B cell (primary cell): ENCODE measurements around the gene USP9X. TPM values are rescaled to one million over a fixed set of nuclear protein-coding genes. Genes with fewer than 3 reads are reported as not detected.

ENCODE experiments used
- ATAC-seq: fragments of 200-7000 bp; cut with Tn5 transposase; one replicate; pipeline ENCODE4 v1.10.0; 2021; ENCODE audit warnings: low read depth, mild to moderate bottlenecking, moderate number of reproducible peaks, moderate library complexity
- CTCF ChIA-PET: fragments of 350-600 bp; sonication (Branson Sonifier 250); formaldehyde crosslinking; loops from one replicate; lab custom pipeline; 2021; ENCODE audit warnings: antibody characterized with exemption, inconsistent platforms; lab: Charles Lee
- POLR2A ChIA-PET: fragments of 350-600 bp; sonication (Branson Sonifier 250); formaldehyde crosslinking; loops from one replicate; lab custom pipeline; 2021; ENCODE audit warnings: antibody characterized with exemption; lab: Charles Lee
- DNase-seq: peaks from one replicate; pipeline ENCODE4 v3.0.0; 2013
- H2AFZ ChIP-seq: 2 replicates; pipeline ENCODE4 v1.6.1; 2012; ENCODE audit warnings: mild to moderate bottlenecking, low read depth, low read length; ENCODE audit not compliant: insufficient read depth, poor library complexity, severe bottlenecking
- H3K27ac ChIP-seq, 2 donors: 1 replicate in 1 of 2; 2 replicates in 1 of 2; pipeline ENCODE4 v1.5.1; 2012 to 2013; ENCODE audit warnings: low read length in 2 of 2, mild to moderate bottlenecking in 2 of 2, moderate library complexity in 1 of 2
- H3K27me3 ChIP-seq, 4 experiments: fragments of 200-600 bp in 1 of 4; sonication (generic) in 1 of 4; replicated peaks in 1 of 4; 1 replicate in 2 of 4; 2 replicates in 2 of 4; pipeline versions ENCODE4 v1.6.1 to v1.7.0; 2013 to 2016; ENCODE audit warnings: low read length in 3 of 4, mild to moderate bottlenecking in 2 of 4, mixed read lengths in 1 of 4, moderate library complexity in 1 of 4; ENCODE audit not compliant: insufficient read depth in 4 of 4, control insufficient read depth in 3 of 4; ENCODE audit errors: control extremely low read depth in 1 of 4
- H3K36me3 ChIP-seq, 2 experiments: replicated peaks in 1 of 2; 1 replicate in 1 of 2; 2 replicates in 1 of 2; pipeline versions ENCODE4 v1.6.1 to v1.7.1; 2013; ENCODE audit warnings: low read length in 1 of 2; ENCODE audit not compliant: insufficient read depth in 2 of 2, control insufficient read depth in 1 of 2; ENCODE audit errors: control extremely low read depth in 1 of 2, extremely low read depth in 1 of 2
- H3K4me1 ChIP-seq, 2 donors: fragments of 200-600 bp in 1 of 2; sonication (generic) in 1 of 2; 1 replicate in 1 of 2; 2 replicates in 1 of 2; pipeline versions ENCODE4 v1.5.1 to v1.6.1; 2013 to 2017; ENCODE audit warnings: low read length in 2 of 2; ENCODE audit not compliant: control insufficient read depth in 2 of 2, insufficient read depth in 2 of 2
- H3K4me2 ChIP-seq: replicated peaks from 2 replicates; pipeline ENCODE3; 2012; ENCODE audit warnings: mild to moderate bottlenecking, low read depth, low read length; ENCODE audit not compliant: poor library complexity, severe bottlenecking
- H3K4me3 ChIP-seq, 5 experiments: fragments of 200-600 bp in 1 of 5; sonication (generic) in 1 of 5; 1 replicate in 3 of 5; 2 replicates in 2 of 5; pipeline versions ENCODE4 v1.5.1 to v1.7.0; 2011 to 2016; ENCODE audit warnings: low read length in 4 of 5, mild to moderate bottlenecking in 4 of 5, low read depth in 2 of 5, control low read depth in 1 of 5, moderate library complexity in 1 of 5; ENCODE audit not compliant: insufficient read depth in 1 of 5; ENCODE audit errors: control extremely low read depth in 1 of 5, extremely low read depth in 1 of 5
- H3K79me2 ChIP-seq: fragments of 200-600 bp; sonication (generic); one replicate; pipeline ENCODE4 v1.6.0; 2016; ENCODE audit warnings: low read length; ENCODE audit not compliant: control insufficient read depth, insufficient read depth
- H3K9ac ChIP-seq: fragments of 200-600 bp; sonication (generic); 2 replicates; pipeline ENCODE4 v1.6.1; 2017; ENCODE audit warnings: mild to moderate bottlenecking, low read length, moderate library complexity
- H3K9me3 ChIP-seq, 3 donors: one replicate each; pipeline versions ENCODE4 v1.6.1 to v1.7.1; 2013; ENCODE audit warnings: low read length in 2 of 3; ENCODE audit not compliant: control insufficient read depth in 2 of 3, insufficient read depth in 1 of 3; ENCODE audit errors: control extremely low read depth in 1 of 3
- H4K20me1 ChIP-seq: 2 replicates; pipeline ENCODE4 v1.6.0; 2012; ENCODE audit warnings: mild to moderate bottlenecking, low read length; ENCODE audit not compliant: insufficient read depth, control insufficient read depth, poor library complexity, severe bottlenecking
- H3K27ac Mint-ChIP-seq: one replicate; pipeline ENCODE4 v1.8.0; 2021; ENCODE audit warnings: mixed read lengths
- H3K27me3 Mint-ChIP-seq: one replicate; pipeline ENCODE4 v1.8.0; 2021; ENCODE audit warnings: mixed read lengths
- H3K4me1 Mint-ChIP-seq: one replicate; pipeline ENCODE4 v1.8.0; 2021; ENCODE audit warnings: mixed read lengths
- H3K4me3 Mint-ChIP-seq: one replicate; pipeline ENCODE4 v1.8.0; 2021; ENCODE audit warnings: mixed read lengths
- H3K9me3 Mint-ChIP-seq: one replicate; pipeline ENCODE4 v1.8.0; 2022; ENCODE audit warnings: mixed read lengths; ENCODE audit not compliant: insufficient read depth
- EZH2 ChIP-seq: IDR thresholded peaks from 2 replicates; pipeline ENCODE4 v1.6.1; 2012; ENCODE audit warnings: borderline replicate concordance, low read depth, mild to moderate bottlenecking, moderate library complexity, low read length; ENCODE audit not compliant: insufficient read depth, poor library complexity, severe bottlenecking
- WGBS: methylation state at CpG from one replicate; pipeline ENCODE4 v1.1.5; 2013; ENCODE audit warnings: missing lambda C conversion rate; ENCODE audit not compliant: insufficient coverage; 5-methylcytosine and 5-hydroxymethylcytosine counted together
- intact Hi-C: fragments of 100-400 bp; cut with micrococcal nuclease; formaldehyde crosslinking; loops from one replicate; pipeline ENCODE4 v1.10.0; 2022
- polyA plus RNA-seq: library from polyadenylated mRNA; depleted of rRNA; stranded (reverse); fragments of >200 nt; gene quantifications from 2 replicates; pipeline ENCODE4 v1.2.3, GENCODE V29; 2012
- total RNA-seq, 2 donors: library from RNA; stranded (reverse); fragments of 120-200 nt in 1 of 2; gene quantifications; 1 replicate in 1 of 2; 2 replicates in 1 of 2; pipeline versions ENCODE4 v1.2.3 to v1.2.4, GENCODE V29; 2013 to 2022
- TF ChIP-seq, protein P1 (sequence below): fragments of 200-600 bp; IDR thresholded peaks from one replicate; pipeline ENCODE4 v1.8.0; 2022; ENCODE audit warnings: antibody characterized with exemption, mild to moderate bottlenecking

The USP9X gene
- total and polyA plus RNA-seq, 2 donors (not counting 1 experiment from before 2014, with no cell fraction given), result 9.6 to 87.6 TPM

DNA sequence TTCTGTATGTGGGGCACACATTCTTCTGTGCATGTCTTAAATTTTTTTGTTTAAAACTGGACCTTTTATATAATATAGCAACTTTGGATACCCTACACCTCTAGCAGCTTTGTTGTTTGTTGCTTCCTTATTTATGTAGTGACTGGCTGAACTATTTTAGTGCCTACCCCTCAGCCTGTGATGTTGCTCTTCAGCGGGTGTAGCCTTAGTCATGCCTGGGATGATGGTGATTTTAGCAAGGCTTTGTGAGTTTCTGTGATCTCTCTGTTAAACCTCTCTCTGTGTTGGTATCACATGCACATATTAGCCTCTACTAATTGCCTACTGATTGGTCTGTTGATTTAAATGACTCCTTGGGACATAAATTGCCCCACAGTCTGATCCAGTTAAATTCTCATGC is 22.8 kb downstream of the USP9X start:
- ChIA-PET CTCF (interaction anchor here (9.7 kb wide), 1 partner anchor 232 kb away, joined by 131 read pairs; no protein-coding TSS in a partner anchor), POLR2A (no interaction called here)
- H4K20me1 ChIP-seq, result peaks cover 86% of the 10 kb centered on the region

DNA sequence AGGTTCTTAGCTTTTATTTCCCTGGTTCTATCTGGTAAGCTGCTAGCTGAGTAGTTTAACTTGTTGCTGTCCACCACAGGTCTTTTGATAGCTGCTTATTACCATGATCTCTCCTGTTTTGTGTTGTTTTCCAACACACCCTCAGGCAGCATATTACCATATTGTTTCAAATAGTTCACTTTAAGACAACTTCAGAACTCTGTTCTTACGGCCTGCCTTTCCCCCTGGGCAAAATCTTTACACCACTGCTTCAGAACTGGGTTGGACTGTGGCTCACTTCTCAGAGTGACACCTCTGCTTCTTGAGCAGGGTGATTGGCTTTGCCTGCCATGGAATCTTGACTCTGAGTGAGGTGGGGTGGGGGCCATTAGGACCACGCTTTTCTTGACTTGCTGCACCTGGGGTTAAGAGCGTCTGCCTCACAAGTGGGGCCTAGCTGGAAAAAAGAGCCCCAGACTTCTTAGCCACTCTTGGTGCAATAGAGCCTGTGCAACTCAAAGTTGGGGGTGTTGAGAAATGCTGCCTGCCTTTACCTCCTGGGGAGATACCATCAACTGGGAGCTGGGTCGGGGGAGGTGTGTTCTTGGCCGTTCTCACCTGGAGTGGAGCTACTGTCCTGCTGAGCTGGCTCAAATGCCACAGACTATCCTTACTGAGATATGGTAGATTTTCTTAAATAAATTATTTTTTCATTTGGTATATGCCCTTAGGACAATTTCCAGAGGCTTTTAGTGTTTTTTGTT is 23.4 kb downstream of the USP9X start:
- peak overlapping the region in 1 of 2 donors; percentile 41 for H3K27ac ChIP-seq

More for the DNA sequence above, 22.8 kb downstream of the USP9X start:
- Histone ChIP-seq H3K4me1 (peaks cover 18 to 47% of the 10 kb centered on the region in 2 donors), H3K27ac (peak overlapping the region in 1 of 2 donors; percentile 41), H3K79me2 (peaks cover 94% of the 10 kb centered on the region), H2AFZ (no peak overlapping the region), H3K36me3 (no peaks in the 10 kb centered on the region), H3K27me3 (no peaks in the 10 kb centered on the region), H3K9me3 (peaks cover 0 to 6% (median 0%) of the 10 kb centered on the region in 3 donors), H3K4me3 (no peak overlapping the region), H3K4me2 (peak overlapping the region; percentile 7), H3K9ac (no peak overlapping the region)
- H3K9me3 Mint-ChIP-seq, result no peaks in the 10 kb centered on the region
- peaks cover 69% of the 10 kb centered on the region for H3K4me1 Mint-ChIP-seq
- WGBS, result no CpG with 5 or more reads among the region's 1 CpG
- peak overlapping the region; percentile 30 for H3K4me3 Mint-ChIP-seq
- no peak for ATAC-seq
- H3K27ac Mint-ChIP-seq, result no peak overlapping the region
- intact Hi-C loops, result no loop called here
- H3K27me3 Mint-ChIP-seq, result no peaks in the 10 kb centered on the region
- TF ChIP-seq, protein P1, sequence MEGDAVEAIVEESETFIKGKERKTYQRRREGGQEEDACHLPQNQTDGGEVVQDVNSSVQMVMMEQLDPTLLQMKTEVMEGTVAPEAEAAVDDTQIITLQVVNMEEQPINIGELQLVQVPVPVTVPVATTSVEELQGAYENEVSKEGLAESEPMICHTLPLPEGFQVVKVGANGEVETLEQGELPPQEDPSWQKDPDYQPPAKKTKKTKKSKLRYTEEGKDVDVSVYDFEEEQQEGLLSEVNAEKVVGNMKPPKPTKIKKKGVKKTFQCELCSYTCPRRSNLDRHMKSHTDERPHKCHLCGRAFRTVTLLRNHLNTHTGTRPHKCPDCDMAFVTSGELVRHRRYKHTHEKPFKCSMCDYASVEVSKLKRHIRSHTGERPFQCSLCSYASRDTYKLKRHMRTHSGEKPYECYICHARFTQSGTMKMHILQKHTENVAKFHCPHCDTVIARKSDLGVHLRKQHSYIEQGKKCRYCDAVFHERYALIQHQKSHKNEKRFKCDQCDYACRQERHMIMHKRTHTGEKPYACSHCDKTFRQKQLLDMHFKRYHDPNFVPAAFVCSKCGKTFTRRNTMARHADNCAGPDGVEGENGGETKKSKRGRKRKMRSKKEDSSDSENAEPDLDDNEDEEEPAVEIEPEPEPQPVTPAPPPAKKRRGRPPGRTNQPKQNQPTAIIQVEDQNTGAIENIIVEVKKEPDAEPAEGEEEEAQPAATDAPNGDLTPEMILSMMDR, result no peak
- no peak for TF ChIP-seq EZH2
- DNase-seq, result no peak

More for the DNA sequence above, 23.4 kb downstream of the USP9X start:
- Histone ChIP-seq H3K36me3 (no peaks in the 10 kb centered on the region), H3K79me2 (peaks cover 92% of the 10 kb centered on the region), H3K4me2 (no peak overlapping the region), H3K4me3 (no peak overlapping the region), H2AFZ (no peak overlapping the region), H3K27me3 (no peaks in the 10 kb centered on the region), H3K9ac (no peak overlapping the region), H3K4me1 (peaks cover 18 to 47% of the 10 kb centered on the region in 2 donors), H4K20me1 (peaks cover 80% of the 10 kb centered on the region), H3K9me3 (peaks cover 0 to 6% (median 0%) of the 10 kb centered on the region in 3 donors)
- Mint-ChIP-seq H3K9me3 (no peaks in the 10 kb centered on the region), H3K27ac (no peak overlapping the region), H3K4me3 (no peak overlapping the region), H3K27me3 (no peaks in the 10 kb centered on the region), H3K4me1 (peaks cover 67% of the 10 kb centered on the region)
- no CpG with 5 or more reads among the region's 5 CpGs for WGBS
- TF ChIP-seq EZH2, result no peak
- TF ChIP-seq, protein P1, result no peak
- CTCF ChIA-PET, result interaction anchor here (9.7 kb wide), 1 partner anchor 233 kb away, joined by 131 read pairs; no protein-coding TSS in a partner anchor
- DNase-seq (no peak), ATAC-seq (no peak)
- POLR2A ChIA-PET, result no interaction called here
- intact Hi-C loops, result no loop called here
